ENCODE data around the gene OR11H6.
"Not testable (repeated sequence)": the region's sequence is repeated elsewhere in the genome, so short reads cannot be mapped to it uniquely, and the experiment has no call there.

Gene OR11H6

GRCh38 chr14:20223410-20223809, at the start of gene OR11H6:
OR11H6 (plus strand) TSS chr14:20223710; CDS start chr14:20223710, 0 bp downstream.
- DNase-seq (ENCODE audit: low read depth in 1 of 2, low spot score in 1 of 2): no peak

GRCh38 chr14:20174205-20174604, 49.3 kb upstream of the OR11H6 start:
- DNase-seq (ENCODE audit: low read depth in 1 of 2, low spot score in 1 of 2): not testable (repeated sequence)

GRCh38 chr14:20176330-20176729, 47.2 kb upstream of the OR11H6 start:
- DNase-seq (ENCODE audit: low read depth in 1 of 2, low spot score in 1 of 2): no peak

GRCh38 chr14:20177433-20177974, 46.0 kb upstream of the OR11H6 start:
- no peak for DNase-seq (ENCODE audit: low read depth in 1 of 2, low spot score in 1 of 2)

- no peak for DNase-seq (ENCODE audit: low read depth in 1 of 2, low spot score in 1 of 2)
Measured at GRCh38 chr14:20179218-20179617, 44.3 kb upstream of the OR11H6 start.

GRCh38 chr14:20179880-20180279, 43.6 kb upstream of the OR11H6 start:
- no peak for DNase-seq (ENCODE audit: low read depth in 1 of 2, low spot score in 1 of 2)

- no peak for DNase-seq (ENCODE audit: low read depth in 1 of 2, low spot score in 1 of 2)
Measured at GRCh38 chr14:20180486-20180885, 43.0 kb upstream of the OR11H6 start.

GRCh38 chr14:20184181-20184580, 39.3 kb upstream of the OR11H6 start:
- no peak for DNase-seq (ENCODE audit: low read depth in 1 of 2, low spot score in 1 of 2)

- no peak for DNase-seq (ENCODE audit: low read depth in 1 of 2, low spot score in 1 of 2)
Measured at GRCh38 chr14:20190596-20190995, 32.9 kb upstream of the OR11H6 start, which contains the start of gene OR11G2. OR11G2 (plus strand) TSS chr14:20190896; CDS start chr14:20197438, 6,542 bp downstream.

- DNase-seq (ENCODE audit: low read depth in 1 of 2, low spot score in 1 of 2): no peak
Measured at GRCh38 chr14:20191396-20191795, 32.1 kb upstream of the OR11H6 start.

- DNase-seq (ENCODE audit: low read depth in 1 of 2, low spot score in 1 of 2): no peak
Measured at GRCh38 chr14:20194101-20194500, 29.4 kb upstream of the OR11H6 start.

GRCh38 chr14:20195170-20195569, 28.3 kb upstream of the OR11H6 start:
- DNase-seq (ENCODE audit: low read depth in 1 of 2, low spot score in 1 of 2): not testable (repeated sequence)

- DNase-seq (ENCODE audit: low read depth in 1 of 2, low spot score in 1 of 2): no peak
Measured at GRCh38 chr14:20195911-20196310, 27.6 kb upstream of the OR11H6 start.

GRCh38 chr14:20197459-20197858, 26.1 kb upstream of the OR11H6 start:
- DNase-seq (ENCODE audit: low read depth in 1 of 2, low spot score in 1 of 2): no peak

- DNase-seq (ENCODE audit: low read depth in 1 of 2, low spot score in 1 of 2): no peak
Measured at GRCh38 chr14:20198991-20199390, 24.5 kb upstream of the OR11H6 start.

GRCh38 chr14:20204721-20205120, 18.8 kb upstream of the OR11H6 start:
- no peak for DNase-seq (ENCODE audit: low read depth in 1 of 2, low spot score in 1 of 2)

- DNase-seq (ENCODE audit: low read depth in 1 of 2, low spot score in 1 of 2): no peak
Measured at GRCh38 chr14:20209595-20209994, 13.9 kb upstream of the OR11H6 start.

GRCh38 chr14:20212406-20212805, 11.1 kb upstream of the OR11H6 start:
- DNase-seq (ENCODE audit: low read depth in 1 of 2, low spot score in 1 of 2): not testable (repeated sequence)

GRCh38 chr14:20215196-20215595, 8.3 kb upstream of the OR11H6 start:
- DNase-seq (ENCODE audit: low read depth in 1 of 2, low spot score in 1 of 2): no peak

- DNase-seq (ENCODE audit: low read depth in 1 of 2, low spot score in 1 of 2): no peak
Measured at GRCh38 chr14:20219033-20219432, 4.5 kb upstream of the OR11H6 start.

GRCh38 chr14:20228681-20229080, 5.2 kb downstream of the OR11H6 start, which contains the start of gene OR11H7:
OR11H7 (plus strand) TSS chr14:20228981.
- DNase-seq (ENCODE audit: low read depth in 1 of 2, low spot score in 1 of 2): no peak

GRCh38 chr14:20235415-20235814, 11.9 kb downstream of the OR11H6 start:
- not testable (repeated sequence) for DNase-seq (ENCODE audit: low read depth in 1 of 2, low spot score in 1 of 2)

- DNase-seq (ENCODE audit: low read depth in 1 of 2, low spot score in 1 of 2): no peak
Measured at GRCh38 chr14:20247646-20248246, 24.2 kb downstream of the OR11H6 start.

Measured in activated T-helper 1 cell treated with anti-CD3 and anti-CD28 coated beads, Interleukin-2, amount 50 U/mL, for 16 hours (primary cell).